SK-N-SH treated with all-trans-retinoic acid at 6 μM for 48 hours (cell line): ENCODE data around the gene PRPH2.

ENCODE experiments used
- BACH2 ChIP-seq: fragments of 250-450 bp; sonication (Bioruptor Pico); IDR thresholded peaks from 2 replicates; pipeline ENCODE4 v1.9.0; 2021; ENCODE audit warnings: mild to moderate bottlenecking, borderline replicate concordance
- RARB ChIP-seq: fragments of 250-450 bp; sonication (Bioruptor Pico); IDR thresholded peaks from 2 replicates; pipeline ENCODE4 v1.8.0; 2021; ENCODE audit warnings: mild to moderate bottlenecking, moderate library complexity
- SNAI2 ChIP-seq: fragments of 250-450 bp; sonication (Bioruptor Pico); IDR thresholded peaks from 2 replicates; pipeline ENCODE4 v1.5.0; 2020; ENCODE audit warnings: mild to moderate bottlenecking, moderate library complexity
- TOX ChIP-seq: fragments of 250-450 bp; sonication (Bioruptor Pico); IDR thresholded peaks from 2 replicates; pipeline ENCODE4 v1.8.0; 2021; ENCODE audit warnings: mild to moderate bottlenecking, moderate library complexity, borderline replicate concordance
- ZFP30 ChIP-seq: fragments of 450-650 bp; formaldehyde crosslinking; IDR thresholded peaks from 2 replicates; pipeline ENCODE4 v1.5.0; 2022; ENCODE audit warnings: mild to moderate bottlenecking, moderate library complexity
- ZNF70 ChIP-seq: fragments of 450-650 bp; formaldehyde crosslinking; IDR thresholded peaks from 2 replicates; pipeline ENCODE4 v1.5.0; 2020; ENCODE audit warnings: mild to moderate bottlenecking, moderate library complexity
- ZNF8 ChIP-seq: fragments of 450-650 bp; formaldehyde crosslinking; IDR thresholded peaks from 2 replicates; pipeline ENCODE4 v1.5.0; 2020; ENCODE audit warnings: mild to moderate bottlenecking, moderate library complexity
- TF ChIP-seq, protein P1 (sequence below): fragments of 250-450 bp; sonication (Bioruptor Pico); IDR thresholded peaks from 2 replicates; pipeline ENCODE4 v1.5.1; 2020; ENCODE audit warnings: low read depth, mild to moderate bottlenecking, moderate library complexity
- TF ChIP-seq, protein P2 (sequence below): fragments of 250-450 bp; sonication (Bioruptor Pico); IDR thresholded peaks from 2 replicates; pipeline ENCODE4 v1.8.0; 2020; ENCODE audit warnings: mild to moderate bottlenecking, moderate library complexity, borderline replicate concordance

DNA sequence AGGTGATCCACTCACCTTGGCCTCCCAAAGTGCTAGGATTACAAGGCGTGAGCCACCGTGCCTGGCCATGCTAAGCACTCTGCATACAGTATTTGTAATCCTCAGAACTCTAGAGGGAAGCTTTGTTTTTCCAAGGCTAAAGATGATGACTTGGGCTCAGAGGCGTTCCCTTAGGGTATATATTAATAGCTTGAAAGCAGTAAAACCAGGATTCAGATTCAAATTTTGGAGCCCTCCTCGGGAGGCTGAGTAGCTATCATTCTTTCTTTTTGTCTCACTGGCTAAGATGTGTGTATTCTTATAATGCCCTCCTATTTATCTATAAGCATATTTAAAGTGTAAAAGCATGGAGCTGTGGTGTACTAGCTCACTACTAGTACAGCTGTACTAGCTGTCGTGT, 68.5 kb downstream of the PRPH2 start:
- TF ChIP-seq ZNF70 (no peak), ZNF8 (CRISPR knock-in tag) (no peak), ZFP30 (no peak), RARB (CRISPR knock-in tag) (no peak), BACH2 (CRISPR knock-in tag) (no peak), SNAI2 (CRISPR knock-in tag) (no peak), TOX (CRISPR knock-in tag) (no peak)
- TF ChIP-seq, protein P1, sequence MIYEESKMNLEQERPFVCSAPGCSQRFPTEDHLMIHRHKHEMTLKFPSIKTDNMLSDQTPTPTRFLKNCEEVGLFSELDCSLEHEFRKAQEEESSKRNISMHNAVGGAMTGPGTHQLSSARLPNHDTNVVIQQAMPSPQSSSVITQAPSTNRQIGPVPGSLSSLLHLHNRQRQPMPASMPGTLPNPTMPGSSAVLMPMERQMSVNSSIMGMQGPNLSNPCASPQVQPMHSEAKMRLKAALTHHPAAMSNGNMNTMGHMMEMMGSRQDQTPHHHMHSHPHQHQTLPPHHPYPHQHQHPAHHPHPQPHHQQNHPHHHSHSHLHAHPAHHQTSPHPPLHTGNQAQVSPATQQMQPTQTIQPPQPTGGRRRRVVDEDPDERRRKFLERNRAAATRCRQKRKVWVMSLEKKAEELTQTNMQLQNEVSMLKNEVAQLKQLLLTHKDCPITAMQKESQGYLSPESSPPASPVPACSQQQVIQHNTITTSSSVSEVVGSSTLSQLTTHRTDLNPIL (CRISPR knock-in tag), result no peak
- TF ChIP-seq, protein P2, sequence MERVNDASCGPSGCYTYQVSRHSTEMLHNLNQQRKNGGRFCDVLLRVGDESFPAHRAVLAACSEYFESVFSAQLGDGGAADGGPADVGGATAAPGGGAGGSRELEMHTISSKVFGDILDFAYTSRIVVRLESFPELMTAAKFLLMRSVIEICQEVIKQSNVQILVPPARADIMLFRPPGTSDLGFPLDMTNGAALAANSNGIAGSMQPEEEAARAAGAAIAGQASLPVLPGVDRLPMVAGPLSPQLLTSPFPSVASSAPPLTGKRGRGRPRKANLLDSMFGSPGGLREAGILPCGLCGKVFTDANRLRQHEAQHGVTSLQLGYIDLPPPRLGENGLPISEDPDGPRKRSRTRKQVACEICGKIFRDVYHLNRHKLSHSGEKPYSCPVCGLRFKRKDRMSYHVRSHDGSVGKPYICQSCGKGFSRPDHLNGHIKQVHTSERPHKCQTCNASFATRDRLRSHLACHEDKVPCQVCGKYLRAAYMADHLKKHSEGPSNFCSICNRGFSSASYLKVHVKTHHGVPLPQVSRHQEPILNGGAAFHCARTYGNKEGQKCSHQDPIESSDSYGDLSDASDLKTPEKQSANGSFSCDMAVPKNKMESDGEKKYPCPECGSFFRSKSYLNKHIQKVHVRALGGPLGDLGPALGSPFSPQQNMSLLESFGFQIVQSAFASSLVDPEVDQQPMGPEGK (CRISPR knock-in tag), result no peak
